OCI-LY3 (cell line): ENCODE results near the gene PLEKHA6.

Experiments
- H2AFZ ChIP-seq: fragments of 200-600, 300-600 bp; shearing (Covaris generic); 2 replicates; pipeline ENCODE4 v1.6.0; 2014; ENCODE audit warnings: antibody characterized with exemption, low read depth, low read length
- H3K27ac ChIP-seq: fragments of 200-600, 300-600 bp; sonication (generic); 2 replicates; pipeline ENCODE4 v1.5.1; 2014; ENCODE audit warnings: mild to moderate bottlenecking, low read length, moderate library complexity, mixed read lengths
- H3K27me3 ChIP-seq: fragments of 200-600, 300-600 bp; sonication (generic); 2 replicates; pipeline ENCODE4 v1.6.1; 2014; ENCODE audit warnings: low read depth, low read length, mixed read lengths
- H3K36me3 ChIP-seq: fragments of 200-600, 300-600 bp; sonication (generic); replicated peaks from 2 replicates; pipeline ENCODE3; 2014; ENCODE audit warnings: low read depth, low read length, mixed read lengths
- H3K4me1 ChIP-seq: fragments of 300-600, 200-600 bp; sonication (generic); 2 replicates; pipeline ENCODE4 v1.6.1; 2014; ENCODE audit warnings: low read length, mixed read lengths
- H3K4me2 ChIP-seq: fragments of 200-600, 300-600 bp; sonication (generic); 2 replicates; pipeline ENCODE4 v1.6.1; 2014; ENCODE audit warnings: low read length, mixed read lengths
- H3K4me3 ChIP-seq: fragments of 300-600, 200-600 bp; sonication (generic); 2 replicates; pipeline ENCODE4 v1.5.1; 2014; ENCODE audit warnings: antibody characterized with exemption, mild to moderate bottlenecking, low read length, moderate library complexity
- H3K79me2 ChIP-seq: fragments of 300-600, 200-600 bp; shearing (Covaris generic); 2 replicates; pipeline ENCODE4 v1.6.1; 2014; ENCODE audit warnings: mild to moderate bottlenecking, low read length, mixed read lengths
- H3K9ac ChIP-seq: fragments of 300-600, 200-600 bp; shearing (Covaris generic); 2 replicates; pipeline ENCODE4 v1.6.0; 2014; ENCODE audit warnings: mild to moderate bottlenecking, low read length, moderate library complexity
- H3K9me3 ChIP-seq: fragments of 200-600, 300-600 bp; shearing (Covaris generic); 2 replicates; pipeline ENCODE4 v1.6.1; 2014; ENCODE audit warnings: low read length, mixed read lengths; ENCODE audit not compliant: insufficient read depth
- H4K20me1 ChIP-seq: fragments of 200-600, 300-600 bp; sonication (generic); 2 replicates; pipeline ENCODE4 v1.6.1; 2016; ENCODE audit warnings: low read length, mixed read lengths; ENCODE audit not compliant: insufficient read depth
- EZH2phosphoT487 ChIP-seq: fragments of 200-600 bp; shearing (Covaris generic); IDR thresholded peaks from 2 replicates; pipeline ENCODE4 v1.6.1; 2018; ENCODE audit warnings: antibody characterized with exemption, mixed run types, low read depth
- TF ChIP-seq, protein P1 (sequence below): fragments of 200-600, 300-600 bp; sonication (generic); IDR thresholded peaks from 2 replicates; pipeline ENCODE4 v1.5.1; 2014; ENCODE audit warnings: antibody characterized with exemption, low read length, low read depth

The PLEKHA6 gene

GRCh38 chr1:204356997-204357396 lies 2.7 kb downstream of the PLEKHA6 start:
- Histone ChIP-seq H2AFZ (no peak overlapping the region), H3K9me3 (no peaks in the 10 kb centered on the region), H3K9ac (no peak overlapping the region), H3K27ac (no peak overlapping the region), H3K27me3 (peaks cover 50% of the 10 kb centered on the region), H3K4me3 (no peak overlapping the region), H3K79me2 (no peaks in the 10 kb centered on the region), H4K20me1 (no peaks in the 10 kb centered on the region), H3K36me3 (no peaks in the 10 kb centered on the region), H3K4me1 (no peaks in the 10 kb centered on the region), H3K4me2 (no peak overlapping the region)
- TF ChIP-seq, protein P1, sequence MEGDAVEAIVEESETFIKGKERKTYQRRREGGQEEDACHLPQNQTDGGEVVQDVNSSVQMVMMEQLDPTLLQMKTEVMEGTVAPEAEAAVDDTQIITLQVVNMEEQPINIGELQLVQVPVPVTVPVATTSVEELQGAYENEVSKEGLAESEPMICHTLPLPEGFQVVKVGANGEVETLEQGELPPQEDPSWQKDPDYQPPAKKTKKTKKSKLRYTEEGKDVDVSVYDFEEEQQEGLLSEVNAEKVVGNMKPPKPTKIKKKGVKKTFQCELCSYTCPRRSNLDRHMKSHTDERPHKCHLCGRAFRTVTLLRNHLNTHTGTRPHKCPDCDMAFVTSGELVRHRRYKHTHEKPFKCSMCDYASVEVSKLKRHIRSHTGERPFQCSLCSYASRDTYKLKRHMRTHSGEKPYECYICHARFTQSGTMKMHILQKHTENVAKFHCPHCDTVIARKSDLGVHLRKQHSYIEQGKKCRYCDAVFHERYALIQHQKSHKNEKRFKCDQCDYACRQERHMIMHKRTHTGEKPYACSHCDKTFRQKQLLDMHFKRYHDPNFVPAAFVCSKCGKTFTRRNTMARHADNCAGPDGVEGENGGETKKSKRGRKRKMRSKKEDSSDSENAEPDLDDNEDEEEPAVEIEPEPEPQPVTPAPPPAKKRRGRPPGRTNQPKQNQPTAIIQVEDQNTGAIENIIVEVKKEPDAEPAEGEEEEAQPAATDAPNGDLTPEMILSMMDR, result no peak
- TF ChIP-seq EZH2phosphoT487, result no peak

DNA sequence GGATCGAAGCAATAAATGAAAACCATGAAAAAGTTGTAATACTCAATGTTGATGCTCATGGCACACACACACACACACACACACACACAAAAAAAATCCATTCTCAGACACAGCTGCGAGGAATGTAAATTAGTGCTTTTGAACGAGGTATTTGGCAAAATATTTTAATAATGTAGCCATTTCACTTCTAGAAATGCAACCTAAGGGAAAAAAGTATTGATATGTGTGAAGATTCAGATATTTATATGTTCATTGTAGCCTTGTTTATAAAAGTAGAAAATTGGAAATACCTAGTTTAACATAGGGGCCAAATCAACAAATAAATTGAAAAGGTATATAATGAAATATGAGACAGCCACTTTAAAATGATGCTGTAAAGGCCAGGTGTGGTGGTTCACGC lies 3.8 kb downstream of the PLEKHA6 start:
- Histone ChIP-seq H3K4me1 (no peaks in the 10 kb centered on the region), H3K9ac (no peak overlapping the region), H2AFZ (no peak overlapping the region), H3K36me3 (no peaks in the 10 kb centered on the region), H4K20me1 (no peaks in the 10 kb centered on the region), H3K4me3 (no peak overlapping the region), H3K4me2 (no peak overlapping the region), H3K27me3 (peaks cover 45% of the 10 kb centered on the region), H3K79me2 (no peaks in the 10 kb centered on the region), H3K9me3 (no peaks in the 10 kb centered on the region), H3K27ac (no peak overlapping the region)
- TF ChIP-seq EZH2phosphoT487, result no peak
- TF ChIP-seq, protein P1, result no peak

DNA sequence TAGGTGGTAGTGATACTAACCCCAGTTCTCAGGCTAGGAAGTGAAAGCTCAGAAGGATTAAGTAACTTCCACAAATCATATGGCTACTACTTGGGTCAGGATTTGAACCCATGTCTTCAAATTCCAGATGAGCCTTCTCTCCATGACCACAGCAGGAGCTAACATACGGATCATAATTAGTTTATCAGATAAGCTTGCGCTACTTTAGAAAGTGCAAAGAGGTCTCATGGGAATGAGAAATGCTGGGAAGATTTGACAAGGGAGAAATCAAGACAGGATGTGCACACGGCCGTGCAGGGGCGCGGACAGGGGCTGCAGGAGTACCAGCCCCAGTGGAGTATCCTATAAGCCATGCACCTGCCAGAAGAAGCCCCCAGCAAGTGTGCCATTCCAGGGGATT lies 5.2 kb downstream of the PLEKHA6 start:
- Histone ChIP-seq H3K9ac (no peak overlapping the region), H3K4me1 (no peaks in the 10 kb centered on the region)
- TF ChIP-seq, protein P1, result no peak
- TF ChIP-seq EZH2phosphoT487, result no peak

GRCh38 chr1:204353213-204353910 lies 6.4 kb downstream of the PLEKHA6 start:
- H3K27me3 ChIP-seq, result peaks cover 25% of the 10 kb centered on the region
- no peak overlapping the region for H3K9ac ChIP-seq
- H3K4me1 ChIP-seq, result no peaks in the 10 kb centered on the region
- no peaks in the 10 kb centered on the region for H3K9me3 ChIP-seq
- no peak overlapping the region for H3K4me3 ChIP-seq
- H4K20me1 ChIP-seq, result no peaks in the 10 kb centered on the region
- no peak overlapping the region for H3K27ac ChIP-seq
- H2AFZ ChIP-seq, result no peak overlapping the region
- no peaks in the 10 kb centered on the region for H3K79me2 ChIP-seq
- TF ChIP-seq, protein P1, result no peak
- TF ChIP-seq EZH2phosphoT487, result no peak
- H3K36me3 ChIP-seq, result no peaks in the 10 kb centered on the region
- H3K4me2 ChIP-seq, result no peak overlapping the region

More for the DNA sequence above, 5.2 kb downstream of the PLEKHA6 start:
- Histone ChIP-seq H3K79me2 (no peaks in the 10 kb centered on the region), H3K4me3 (no peak overlapping the region), H3K4me2 (no peak overlapping the region), H2AFZ (no peak overlapping the region), H3K9me3 (no peaks in the 10 kb centered on the region), H4K20me1 (no peaks in the 10 kb centered on the region), H3K27me3 (peaks cover 35% of the 10 kb centered on the region), H3K36me3 (no peaks in the 10 kb centered on the region), H3K27ac (no peak overlapping the region)
